GM23338 (cell line): ENCODE data around the gene STX8. TPM values are rescaled to one million over a fixed set of nuclear protein-coding genes. Genes with fewer than 3 reads are reported as not detected.

ENCODE experiments used
- ATAC-seq: fragments of 200-7000 bp; cut with Tn5 transposase; 3 replicates; pipeline ENCODE4 v1.9.1; 2020
- DNase-seq: peaks from one replicate; pipeline ENCODE4 v3.0.0-alpha.2; 2015; ENCODE audit warnings: low spot score
- H2AFZ ChIP-seq: fragments of 200-600 bp; sonication (generic); 2 replicates; pipeline ENCODE4 v1.8.0; 2016; ENCODE audit warnings: antibody characterized with exemption, mild to moderate bottlenecking, moderate library complexity
- H3F3A ChIP-seq: fragments of 200-600 bp; sonication (generic); replicated peaks from 2 replicates; pipeline ENCODE4 v1.8.0; 2017; ENCODE audit warnings: antibody characterized with exemption, mixed run types, low read depth
- H3K27ac ChIP-seq: fragments of 200-600 bp; sonication (generic); 2 replicates; pipeline ENCODE4 v1.6.1; 2016; ENCODE audit warnings: low read depth
- H3K27me3 ChIP-seq: fragments of 200-600 bp; sonication (generic); 2 replicates; pipeline ENCODE4 v1.8.0; 2016; ENCODE audit warnings: mild to moderate bottlenecking, mixed run types, moderate library complexity; ENCODE audit not compliant: insufficient read depth
- H3K36me3 ChIP-seq: fragments of 200-600 bp; sonication (generic); 2 replicates; pipeline ENCODE4 v1.8.0; 2016; ENCODE audit warnings: mild to moderate bottlenecking; ENCODE audit not compliant: insufficient read depth
- H3K4me1 ChIP-seq: fragments of 200-600 bp; sonication (generic); 2 replicates; pipeline ENCODE4 v1.8.0; 2016; ENCODE audit warnings: mild to moderate bottlenecking, moderate library complexity; ENCODE audit not compliant: insufficient read depth
- H3K4me2 ChIP-seq: fragments of 200-600 bp; sonication (generic); 2 replicates; pipeline ENCODE4 v1.7.1; 2017; ENCODE audit warnings: mixed run types
- H3K4me3 ChIP-seq: fragments of 200-600 bp; sonication (generic); 2 replicates; pipeline ENCODE4 v1.6.1; 2016; ENCODE audit warnings: mixed run types
- H3K79me2 ChIP-seq: fragments of 200-600 bp; sonication (generic); replicated peaks from 2 replicates; pipeline ENCODE4 v1.8.0; 2017; ENCODE audit warnings: mild to moderate bottlenecking; ENCODE audit not compliant: insufficient read depth
- H3K9me2 ChIP-seq: fragments of 200-600 bp; sonication (generic); 2 replicates; pipeline ENCODE4 v1.8.0; 2017; ENCODE audit not compliant: insufficient read depth
- H4K20me1 ChIP-seq: fragments of 200-600 bp; sonication (generic); replicated peaks from 2 replicates; pipeline ENCODE4 v1.8.0; 2017; ENCODE audit warnings: mild to moderate bottlenecking; ENCODE audit not compliant: insufficient read depth
- H3K27ac Mint-ChIP-seq: 2 replicates; pipeline ENCODE4 v1.8.0; 2020; ENCODE audit warnings: inconsistent platforms, mild to moderate bottlenecking, moderate library complexity, mixed read lengths
- H3K27me3 Mint-ChIP-seq: 3 replicates; pipeline ENCODE4 v1.8.0; 2022; ENCODE audit warnings: low read depth, mild to moderate bottlenecking, moderate library complexity, mixed read lengths, inconsistent platforms; ENCODE audit not compliant: insufficient read depth, poor library complexity
- H3K36me3 Mint-ChIP-seq: 3 replicates; pipeline ENCODE4 v1.8.0; 2021; ENCODE audit warnings: low read depth, mild to moderate bottlenecking, inconsistent platforms, moderate library complexity, mixed read lengths
- H3K4me1 Mint-ChIP-seq: 3 replicates; pipeline ENCODE4 v1.8.0; 2020; ENCODE audit warnings: mild to moderate bottlenecking, inconsistent platforms, mixed read lengths
- H3K4me3 Mint-ChIP-seq: 3 replicates; pipeline ENCODE4 v1.8.0; 2021; ENCODE audit warnings: moderate library complexity, mild to moderate bottlenecking, inconsistent platforms, mixed read lengths
- H3K9me3 Mint-ChIP-seq: 3 replicates; pipeline ENCODE4 v1.8.0; 2020; ENCODE audit warnings: moderate library complexity, mild to moderate bottlenecking, inconsistent platforms, mixed read lengths
- CREB1 ChIP-seq: fragments of 250-450 bp; sonication (Bioruptor Pico); IDR thresholded peaks from 2 replicates; pipeline ENCODE4 v1.5.0; 2020; ENCODE audit warnings: low read depth, mild to moderate bottlenecking, moderate library complexity
- EZH2 ChIP-seq: fragments of 200-600 bp; sonication (generic); IDR thresholded peaks from one replicate; pipeline ENCODE4 v1.8.0; 2017; ENCODE audit warnings: antibody characterized with exemption, mild to moderate bottlenecking, low read depth; ENCODE audit not compliant: unreplicated experiment
- EZH2phosphoT487 ChIP-seq: fragments of 200-600 bp; sonication (generic); IDR thresholded peaks from one replicate; pipeline ENCODE4 v1.8.1; 2018; ENCODE audit warnings: antibody characterized with exemption; ENCODE audit not compliant: unreplicated experiment
- JUNB ChIP-seq: IDR thresholded peaks from one replicate; pipeline ENCODE4 v1.6.1; 2016; ENCODE audit warnings: antibody characterized with exemption; ENCODE audit not compliant: unreplicated experiment
- POLR2AphosphoS5 ChIP-seq: IDR thresholded peaks from 2 replicates; pipeline ENCODE4 v1.6.1; 2016; ENCODE audit warnings: antibody characterized with exemption, low read depth
- STAT1 ChIP-seq: IDR thresholded peaks from one replicate; pipeline ENCODE4 v1.6.1; 2016; ENCODE audit warnings: antibody characterized with exemption; ENCODE audit not compliant: unreplicated experiment
- ZNF331 ChIP-seq: fragments of 250-450 bp; sonication (Bioruptor Pico); IDR thresholded peaks from 2 replicates; pipeline ENCODE4 v1.5.0; 2020; ENCODE audit warnings: low read depth, mild to moderate bottlenecking, moderate library complexity
- polyA plus RNA-seq: library from polyadenylated mRNA; unstranded; fragments of >200 nt; fragmentation: Nextera tagmentation; extraction: Ambion mirVana; gene quantifications from 2 replicates; pipeline ENCODE4 v1.2.1, GENCODE V29; 2016
- total RNA-seq: library from RNA; depleted of rRNA; stranded (reverse); fragments of >200 nt; shearing (Covaris generic); gene quantifications from 2 replicates; pipeline ENCODE4 v1.2.3, GENCODE V29; 2014
- TF ChIP-seq, protein P1 (sequence below): IDR thresholded peaks from one replicate; pipeline ENCODE4 v1.6.1; 2018; ENCODE audit warnings: antibody characterized with exemption; ENCODE audit not compliant: unreplicated experiment
- TF ChIP-seq, protein P2 (sequence below): fragments of 250-450 bp; sonication (Bioruptor Pico); IDR thresholded peaks from 2 replicates; pipeline ENCODE4 v1.5.0; 2020; ENCODE audit warnings: mild to moderate bottlenecking, moderate library complexity
- TF ChIP-seq, protein P3 (sequence below): IDR thresholded peaks from 2 replicates; pipeline ENCODE4 v1.6.1; 2016; ENCODE audit warnings: antibody characterized with exemption

The STX8 gene
- total and polyA plus RNA-seq, 2 experiments from 2014 or later: 59.4 to 82.3 TPM

DNA sequence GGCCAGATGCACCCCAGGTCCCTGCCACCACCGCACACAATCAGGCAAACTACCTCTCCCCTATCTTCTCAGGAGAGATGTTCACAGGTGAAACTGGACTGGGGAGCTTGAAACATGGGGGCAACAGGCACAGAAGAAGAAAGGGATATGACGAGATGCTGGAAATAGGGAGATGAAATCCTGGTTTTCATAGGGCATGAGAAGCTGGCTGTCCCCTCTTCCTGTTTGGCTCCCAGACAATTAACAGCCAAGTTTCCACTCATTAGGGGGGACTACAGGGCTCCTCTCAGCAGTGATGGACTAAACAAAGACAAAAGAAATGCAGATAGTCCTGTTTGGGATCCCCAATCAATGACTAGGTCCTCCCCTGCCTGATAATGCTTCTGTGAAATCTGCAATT lies 288.3 kb downstream of the STX8 start (continued):
- TF ChIP-seq CREB1 (CRISPR knock-in tag) (no peak), EZH2 (no peak)
- TF ChIP-seq, protein P1, sequence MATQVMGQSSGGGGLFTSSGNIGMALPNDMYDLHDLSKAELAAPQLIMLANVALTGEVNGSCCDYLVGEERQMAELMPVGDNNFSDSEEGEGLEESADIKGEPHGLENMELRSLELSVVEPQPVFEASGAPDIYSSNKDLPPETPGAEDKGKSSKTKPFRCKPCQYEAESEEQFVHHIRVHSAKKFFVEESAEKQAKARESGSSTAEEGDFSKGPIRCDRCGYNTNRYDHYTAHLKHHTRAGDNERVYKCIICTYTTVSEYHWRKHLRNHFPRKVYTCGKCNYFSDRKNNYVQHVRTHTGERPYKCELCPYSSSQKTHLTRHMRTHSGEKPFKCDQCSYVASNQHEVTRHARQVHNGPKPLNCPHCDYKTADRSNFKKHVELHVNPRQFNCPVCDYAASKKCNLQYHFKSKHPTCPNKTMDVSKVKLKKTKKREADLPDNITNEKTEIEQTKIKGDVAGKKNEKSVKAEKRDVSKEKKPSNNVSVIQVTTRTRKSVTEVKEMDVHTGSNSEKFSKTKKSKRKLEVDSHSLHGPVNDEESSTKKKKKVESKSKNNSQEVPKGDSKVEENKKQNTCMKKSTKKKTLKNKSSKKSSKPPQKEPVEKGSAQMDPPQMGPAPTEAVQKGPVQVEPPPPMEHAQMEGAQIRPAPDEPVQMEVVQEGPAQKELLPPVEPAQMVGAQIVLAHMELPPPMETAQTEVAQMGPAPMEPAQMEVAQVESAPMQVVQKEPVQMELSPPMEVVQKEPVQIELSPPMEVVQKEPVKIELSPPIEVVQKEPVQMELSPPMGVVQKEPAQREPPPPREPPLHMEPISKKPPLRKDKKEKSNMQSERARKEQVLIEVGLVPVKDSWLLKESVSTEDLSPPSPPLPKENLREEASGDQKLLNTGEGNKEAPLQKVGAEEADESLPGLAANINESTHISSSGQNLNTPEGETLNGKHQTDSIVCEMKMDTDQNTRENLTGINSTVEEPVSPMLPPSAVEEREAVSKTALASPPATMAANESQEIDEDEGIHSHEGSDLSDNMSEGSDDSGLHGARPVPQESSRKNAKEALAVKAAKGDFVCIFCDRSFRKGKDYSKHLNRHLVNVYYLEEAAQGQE: no peak

DNA sequence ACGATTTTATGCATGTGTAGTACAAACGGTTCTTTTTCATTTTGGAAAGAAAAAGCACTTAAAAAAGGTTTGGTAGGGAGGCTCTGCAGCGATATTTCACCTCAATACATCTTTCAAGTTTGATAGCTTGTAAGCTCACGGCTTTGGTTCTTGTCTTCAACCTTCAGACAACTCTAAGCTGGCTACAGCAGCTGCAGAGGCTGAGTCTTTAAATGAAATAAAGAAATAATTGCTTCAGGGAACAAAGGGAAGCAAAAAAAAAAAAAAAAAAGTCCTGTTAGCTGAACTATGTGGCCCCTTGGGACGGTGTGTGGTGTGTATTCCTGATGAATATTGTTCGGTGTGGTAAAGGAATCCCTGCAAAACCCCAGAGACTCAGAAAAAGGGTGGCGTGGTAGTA lies 289.2 kb downstream of the STX8 start:
- H3K36me3 ChIP-seq: no peaks in the 10 kb centered on the region
- no peak overlapping the region for H3K4me3 ChIP-seq
- DNase-seq (no peak), ATAC-seq (no peak)
- Mint-ChIP-seq H3K9me3 (no peaks in the 10 kb centered on the region), H3K4me3 (no peak overlapping the region), H3K36me3 (no peaks in the 10 kb centered on the region), H3K4me1 (peaks cover 38% of the 10 kb centered on the region), H3K27ac (0 out of 2 replicates have a peak overlapping the region, but pooled peaks have one; percentile 30), H3K27me3 (peaks cover 2% of the 10 kb centered on the region)
- peaks cover 25% of the 10 kb centered on the region for H3K4me1 ChIP-seq
- H3K27me3 ChIP-seq: no peaks in the 10 kb centered on the region
- no peaks in the 10 kb centered on the region for H3K79me2 ChIP-seq
- H3K9me2 ChIP-seq: no peaks in the 10 kb centered on the region
- H3K4me2 ChIP-seq: no peak overlapping the region
- H4K20me1 ChIP-seq: no peaks in the 10 kb centered on the region
- no peaks in the 10 kb centered on the region for H3F3A ChIP-seq
- no peak overlapping the region for H2AFZ ChIP-seq
- H3K27ac ChIP-seq: no peak overlapping the region
- TF ChIP-seq ZNF331 (CRISPR knock-in tag): no peak
- no peak for TF ChIP-seq STAT1
- no peak for TF ChIP-seq EZH2phosphoT487
- TF ChIP-seq, protein P2, sequence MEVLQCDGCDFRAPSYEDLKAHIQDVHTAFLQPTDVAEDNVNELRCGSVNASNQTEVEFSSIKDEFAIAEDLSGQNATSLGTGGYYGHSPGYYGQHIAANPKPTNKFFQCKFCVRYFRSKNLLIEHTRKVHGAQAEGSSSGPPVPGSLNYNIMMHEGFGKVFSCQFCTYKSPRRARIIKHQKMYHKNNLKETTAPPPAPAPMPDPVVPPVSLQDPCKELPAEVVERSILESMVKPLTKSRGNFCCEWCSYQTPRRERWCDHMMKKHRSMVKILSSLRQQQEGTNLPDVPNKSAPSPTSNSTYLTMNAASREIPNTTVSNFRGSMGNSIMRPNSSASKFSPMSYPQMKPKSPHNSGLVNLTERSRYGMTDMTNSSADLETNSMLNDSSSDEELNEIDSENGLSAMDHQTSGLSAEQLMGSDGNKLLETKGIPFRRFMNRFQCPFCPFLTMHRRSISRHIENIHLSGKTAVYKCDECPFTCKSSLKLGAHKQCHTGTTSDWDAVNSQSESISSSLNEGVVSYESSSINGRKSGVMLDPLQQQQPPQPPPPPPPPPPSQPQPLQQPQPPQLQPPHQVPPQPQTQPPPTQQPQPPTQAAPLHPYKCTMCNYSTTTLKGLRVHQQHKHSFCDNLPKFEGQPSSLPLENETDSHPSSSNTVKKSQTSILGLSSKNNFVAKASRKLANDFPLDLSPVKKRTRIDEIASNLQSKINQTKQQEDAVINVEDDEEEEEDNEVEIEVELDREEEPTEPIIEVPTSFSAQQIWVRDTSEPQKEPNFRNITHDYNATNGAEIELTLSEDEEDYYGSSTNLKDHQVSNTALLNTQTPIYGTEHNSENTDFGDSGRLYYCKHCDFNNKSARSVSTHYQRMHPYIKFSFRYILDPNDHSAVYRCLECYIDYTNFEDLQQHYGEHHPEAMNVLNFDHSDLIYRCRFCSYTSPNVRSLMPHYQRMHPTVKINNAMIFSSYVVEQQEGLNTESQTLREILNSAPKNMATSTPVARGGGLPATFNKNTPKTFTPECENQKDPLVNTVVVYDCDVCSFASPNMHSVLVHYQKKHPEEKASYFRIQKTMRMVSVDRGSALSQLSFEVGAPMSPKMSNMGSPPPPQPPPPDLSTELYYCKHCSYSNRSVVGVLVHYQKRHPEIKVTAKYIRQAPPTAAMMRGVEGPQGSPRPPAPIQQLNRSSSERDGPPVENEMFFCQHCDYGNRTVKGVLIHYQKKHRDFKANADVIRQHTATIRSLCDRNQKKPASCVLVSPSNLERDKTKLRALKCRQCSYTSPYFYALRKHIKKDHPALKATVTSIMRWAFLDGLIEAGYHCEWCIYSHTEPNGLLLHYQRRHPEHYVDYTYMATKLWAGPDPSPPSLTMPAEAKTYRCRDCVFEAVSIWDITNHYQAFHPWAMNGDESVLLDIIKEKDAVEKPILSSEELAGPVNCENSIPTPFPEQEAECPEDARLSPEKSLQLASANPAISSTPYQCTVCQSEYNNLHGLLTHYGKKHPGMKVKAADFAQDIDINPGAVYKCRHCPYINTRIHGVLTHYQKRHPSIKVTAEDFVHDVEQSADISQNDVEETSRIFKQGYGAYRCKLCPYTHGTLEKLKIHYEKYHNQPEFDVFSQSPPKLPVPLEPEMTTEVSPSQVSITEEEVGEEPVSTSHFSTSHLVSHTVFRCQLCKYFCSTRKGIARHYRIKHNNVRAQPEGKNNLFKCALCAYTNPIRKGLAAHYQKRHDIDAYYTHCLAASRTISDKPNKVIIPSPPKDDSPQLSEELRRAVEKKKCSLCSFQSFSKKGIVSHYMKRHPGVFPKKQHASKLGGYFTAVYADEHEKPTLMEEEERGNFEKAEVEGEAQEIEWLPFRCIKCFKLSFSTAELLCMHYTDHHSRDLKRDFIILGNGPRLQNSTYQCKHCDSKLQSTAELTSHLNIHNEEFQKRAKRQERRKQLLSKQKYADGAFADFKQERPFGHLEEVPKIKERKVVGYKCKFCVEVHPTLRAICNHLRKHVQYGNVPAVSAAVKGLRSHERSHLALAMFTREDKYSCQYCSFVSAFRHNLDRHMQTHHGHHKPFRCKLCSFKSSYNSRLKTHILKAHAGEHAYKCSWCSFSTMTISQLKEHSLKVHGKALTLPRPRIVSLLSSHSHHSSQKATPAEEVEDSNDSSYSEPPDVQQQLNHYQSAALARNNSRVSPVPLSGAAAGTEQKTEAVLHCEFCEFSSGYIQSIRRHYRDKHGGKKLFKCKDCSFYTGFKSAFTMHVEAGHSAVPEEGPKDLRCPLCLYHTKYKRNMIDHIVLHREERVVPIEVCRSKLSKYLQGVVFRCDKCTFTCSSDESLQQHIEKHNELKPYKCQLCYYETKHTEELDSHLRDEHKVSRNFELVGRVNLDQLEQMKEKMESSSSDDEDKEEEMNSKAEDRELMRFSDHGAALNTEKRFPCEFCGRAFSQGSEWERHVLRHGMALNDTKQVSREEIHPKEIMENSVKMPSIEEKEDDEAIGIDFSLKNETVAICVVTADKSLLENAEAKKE (CRISPR knock-in tag): no peak
- TF ChIP-seq, protein P1: no peak
- TF ChIP-seq POLR2AphosphoS5: no peak
- TF ChIP-seq JUNB: no peak
- TF ChIP-seq CREB1 (CRISPR knock-in tag): no peak
- TF ChIP-seq, protein P3, sequence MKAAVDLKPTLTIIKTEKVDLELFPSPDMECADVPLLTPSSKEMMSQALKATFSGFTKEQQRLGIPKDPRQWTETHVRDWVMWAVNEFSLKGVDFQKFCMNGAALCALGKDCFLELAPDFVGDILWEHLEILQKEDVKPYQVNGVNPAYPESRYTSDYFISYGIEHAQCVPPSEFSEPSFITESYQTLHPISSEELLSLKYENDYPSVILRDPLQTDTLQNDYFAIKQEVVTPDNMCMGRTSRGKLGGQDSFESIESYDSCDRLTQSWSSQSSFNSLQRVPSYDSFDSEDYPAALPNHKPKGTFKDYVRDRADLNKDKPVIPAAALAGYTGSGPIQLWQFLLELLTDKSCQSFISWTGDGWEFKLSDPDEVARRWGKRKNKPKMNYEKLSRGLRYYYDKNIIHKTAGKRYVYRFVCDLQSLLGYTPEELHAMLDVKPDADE: no peak
